PC-9 (cell line): Measurements from ENCODE around the gene LRFN4. TPM values are rescaled to one million over a fixed set of nuclear protein-coding genes. Genes with fewer than 3 reads are reported as not detected.

Experiments used
- Bru-seq: library from RNA; stranded (reverse); fragments of 400-500 nt; gene quantifications from one replicate; lab custom pipeline; 2021; lab: Mats Ljungman, UMichigan
- BruChase-seq, 2 experiments: library from RNA; stranded (reverse); fragments of 400-500 nt; gene quantifications; one replicate each; lab custom pipeline; 2021; lab: Mats Ljungman, UMichigan
- BruUV-seq: library from RNA; stranded (reverse); fragments of 400-500 nt; replicated peaks from 2 replicates; lab custom pipeline; 2021; lab: Mats Ljungman, UMichigan
- CTCF ChIA-PET: fragments of 300-600 bp; sonication (Branson Sonifier 250); formaldehyde crosslinking; loops from one replicate; lab custom pipeline; 2022; ENCODE audit warnings: antibody characterized with exemption; lab: Charles Lee
- POLR2A ChIA-PET: fragments of 300-600 bp; sonication (Branson Sonifier 250); formaldehyde crosslinking; loops from one replicate; lab custom pipeline; 2022; ENCODE audit warnings: antibody characterized with exemption; ENCODE audit not compliant: unreplicated experiment; lab: Charles Lee
- DNase-seq, 2 experiments: peaks; one replicate each; pipeline versions ENCODE4 v3.0.0 to v3.0.0-alpha.2; 2015 to 2022; ENCODE audit warnings: mixed read lengths in 1 of 2
- H2AFZ ChIP-seq: fragments of 200-600 bp; sonication (generic); 2 replicates; pipeline ENCODE4 v1.8.1; 2017; ENCODE audit warnings: antibody characterized with exemption
- H3F3A ChIP-seq: fragments of 200-600 bp; sonication (generic); 2 replicates; pipeline ENCODE4 v1.8.1; 2017; ENCODE audit warnings: antibody characterized with exemption, mild to moderate bottlenecking, low read depth; ENCODE audit not compliant: insufficient read depth
- H3K27ac ChIP-seq: fragments of 200-600 bp; sonication (generic); 2 replicates; pipeline ENCODE4 v1.6.1; 2016; ENCODE audit warnings: mixed run types
- H3K27me3 ChIP-seq: fragments of 200-600 bp; sonication (generic); 2 replicates; pipeline ENCODE4 v1.6.1; 2016; ENCODE audit warnings: low read depth, mixed run types; ENCODE audit not compliant: insufficient read depth
- H3K36me3 ChIP-seq: fragments of 200-600 bp; sonication (generic); 2 replicates; pipeline ENCODE4 v1.6.1; 2016; ENCODE audit warnings: low read depth, mixed run types
- H3K4me1 ChIP-seq: fragments of 200-600 bp; sonication (generic); replicated peaks from 2 replicates; pipeline ENCODE4 v1.6.1; 2016; ENCODE audit warnings: mixed run types; ENCODE audit not compliant: insufficient read depth
- H3K4me2 ChIP-seq: fragments of 200-600 bp; sonication (generic); 2 replicates; pipeline ENCODE4 v1.6.1; 2017; ENCODE audit warnings: mixed run types
- H3K4me3 ChIP-seq: fragments of 200-600 bp; sonication (generic); 2 replicates; pipeline ENCODE4 v1.6.1; 2016; ENCODE audit warnings: mixed run types
- H3K79me2 ChIP-seq: fragments of 200-600 bp; sonication (generic); 2 replicates; pipeline ENCODE4 v1.6.1; 2017; ENCODE audit warnings: low read depth, mixed run types
- H3K9me2 ChIP-seq: fragments of 200-600 bp; sonication (generic); 2 replicates; pipeline ENCODE4 v1.8.1; 2017; ENCODE audit warnings: mild to moderate bottlenecking; ENCODE audit not compliant: insufficient read depth
- H3K9me3 ChIP-seq: fragments of 200-600 bp; sonication (generic); 2 replicates; pipeline ENCODE4 v1.8.1; 2016; ENCODE audit warnings: low read depth; ENCODE audit not compliant: insufficient read depth
- H4K20me1 ChIP-seq: fragments of 200-600 bp; sonication (generic); 2 replicates; pipeline ENCODE4 v1.8.1; 2017; ENCODE audit not compliant: insufficient read depth
- EZH2 ChIP-seq: fragments of 200-600 bp; sonication (generic); IDR thresholded peaks from 2 replicates; pipeline ENCODE4 v1.8.0; 2017; ENCODE audit warnings: antibody characterized with exemption, low read depth
- intact Hi-C: fragments of 100-400 bp; cut with micrococcal nuclease; formaldehyde crosslinking; loops from one replicate; pipeline ENCODE4 v1.10.0; 2022; ENCODE audit not compliant: unreplicated experiment
- long read RNA-seq: library from polyadenylated mRNA; stranded (forward); transcript quantifications from one replicate; pipeline ENCODE4 v2.0.0, GENCODE V29; 2022
- total RNA-seq: library from RNA; stranded (reverse); gene quantifications from 2 replicates; pipeline ENCODE4 v1.2.3, GENCODE V29; 2021
- TF ChIP-seq, protein P1 (sequence below): fragments of 200-600 bp; sonication (generic); conservative IDR thresholded peaks from 2 replicates; pipeline ENCODE4 v1.6.1; 2017; ENCODE audit warnings: mixed run types, antibody characterized with exemption, mild to moderate bottlenecking, moderate library complexity

LRFN4 gene
- total RNA-seq, result 13.8 and 26.6 TPM in 2 replicates
- Bru-seq, nascent RNA, result percentile 41 among the genes with signal in this experiment
- percentile 52 among the genes with signal in this experiment for BruChase-seq, experiment 1, labeled RNA remaining after a 2-hour chase
- BruChase-seq, experiment 2, labeled RNA remaining after a 6-hour chase, result percentile 77 among the genes with signal in this experiment
- long read RNA-seq, transcript LRFN4-201 (2 exons, 2,431 nt), result major isoform, 14 of 21 reads
- long read RNA-seq, partial matches to known transcripts, result 1 of 21 reads
- long read RNA-seq, other reads (novel, unspliced or antisense), result 6 of 21 reads

- Histone ChIP-seq H3K4me1 (peaks cover 13% of the 10 kb centered on the region), H3K27me3 (no peaks in the 10 kb centered on the region), H4K20me1 (no peaks in the 10 kb centered on the region), H3K9me3 (no peaks in the 10 kb centered on the region), H3K36me3 (no peaks in the 10 kb centered on the region), H3K27ac (peak within 1 kb of the TSS; percentile 33), H3K4me2 (peak within 1 kb of the TSS; percentile 81), H3K4me3 (peak within 1 kb of the TSS; percentile 99), H3F3A (peaks cover 18% of the 10 kb centered on the region; the same call in 1 of the 2 replicates), H3K9me2 (no peaks in the 10 kb centered on the region), H2AFZ (peak within 1 kb of the TSS; percentile 85), H3K79me2 (0 out of 2 replicates have a peak, but pooled peaks cover 5% of the 10 kb centered on the region)
- ChIA-PET CTCF (interaction anchor here (0.6 to 1.2 kb wide), 5 partner anchors 10 to 461 kb away, joined by 3 to 9 read pairs (median 4); no protein-coding TSS in a partner anchor), POLR2A (interaction anchor here (0.6 to 1.0 kb wide), 8 partner anchors 10 to 782 kb away, joined by 3 to 18 read pairs (median 4); no protein-coding TSS in a partner anchor)
- intact Hi-C loops, result loop anchor here (1.0 kb wide), 2 partner anchors 27 to 94 kb away; no protein-coding TSS in a partner anchor
- BruUV-seq, result no TSS peak
- DNase-seq, result no peak
- TF ChIP-seq, protein P1, sequence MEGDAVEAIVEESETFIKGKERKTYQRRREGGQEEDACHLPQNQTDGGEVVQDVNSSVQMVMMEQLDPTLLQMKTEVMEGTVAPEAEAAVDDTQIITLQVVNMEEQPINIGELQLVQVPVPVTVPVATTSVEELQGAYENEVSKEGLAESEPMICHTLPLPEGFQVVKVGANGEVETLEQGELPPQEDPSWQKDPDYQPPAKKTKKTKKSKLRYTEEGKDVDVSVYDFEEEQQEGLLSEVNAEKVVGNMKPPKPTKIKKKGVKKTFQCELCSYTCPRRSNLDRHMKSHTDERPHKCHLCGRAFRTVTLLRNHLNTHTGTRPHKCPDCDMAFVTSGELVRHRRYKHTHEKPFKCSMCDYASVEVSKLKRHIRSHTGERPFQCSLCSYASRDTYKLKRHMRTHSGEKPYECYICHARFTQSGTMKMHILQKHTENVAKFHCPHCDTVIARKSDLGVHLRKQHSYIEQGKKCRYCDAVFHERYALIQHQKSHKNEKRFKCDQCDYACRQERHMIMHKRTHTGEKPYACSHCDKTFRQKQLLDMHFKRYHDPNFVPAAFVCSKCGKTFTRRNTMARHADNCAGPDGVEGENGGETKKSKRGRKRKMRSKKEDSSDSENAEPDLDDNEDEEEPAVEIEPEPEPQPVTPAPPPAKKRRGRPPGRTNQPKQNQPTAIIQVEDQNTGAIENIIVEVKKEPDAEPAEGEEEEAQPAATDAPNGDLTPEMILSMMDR, result no peak
These were observed at the start of gene LRFN4 for GRCh38 chr11:66856496-66857233. Gene LRFN4, plus strand, starts transcription at chr11:66857064. Its CDS starts 681 bp downstream, at chr11:66857745.

- CTCF ChIA-PET, result interaction anchor here (0.6 kb wide), 1 partner anchor 33 kb away, joined by 3 read pairs; no protein-coding TSS in a partner anchor
- Histone ChIP-seq H2AFZ (no peak overlapping the region), H4K20me1 (no peaks in the 10 kb centered on the region), H3K27me3 (no peaks in the 10 kb centered on the region), H3K36me3 (peaks cover 8% of the 10 kb centered on the region; the same call in 1 of the 2 replicates), H3K9me2 (no peaks in the 10 kb centered on the region), H3K79me2 (no peaks in the 10 kb centered on the region), H3K9me3 (no peaks in the 10 kb centered on the region), H3F3A (peaks cover 1% of the 10 kb centered on the region; the same call in 1 of the 2 replicates), H3K4me2 (no peak overlapping the region), H3K27ac (no peak overlapping the region), H3K4me3 (no peak overlapping the region), H3K4me1 (peaks cover 2% of the 10 kb centered on the region)
- no peak for DNase-seq
- intact Hi-C loops, result no loop called here
- no peak for TF ChIP-seq EZH2
- TF ChIP-seq, protein P1, result no peak
- BruUV-seq, result no TSS peak
- POLR2A ChIA-PET, result interaction anchor here (0.7 to 0.8 kb wide), 2 partner anchors 12 to 85 kb away, joined by 3 to 4 read pairs; no protein-coding TSS in a partner anchor
These were observed 47.3 kb upstream of the LRFN4 start for GRCh38 chr11:66809592-66809991.

- DNase-seq, result no peak
- no peaks in the 10 kb centered on the region for H3K9me3 ChIP-seq
- H3K27ac ChIP-seq, result no peak overlapping the region
- H3K79me2 ChIP-seq, result no peaks in the 10 kb centered on the region
- H3K4me3 ChIP-seq, result no peak overlapping the region
- CTCF ChIA-PET, result interaction anchor here (0.7 kb wide), 1 partner anchor 14 kb away, joined by 5 read pairs; no protein-coding TSS in a partner anchor
- POLR2A ChIA-PET, result interaction anchor here (0.7 kb wide), 1 partner anchor 218 kb away, joined by 6 read pairs; no protein-coding TSS in a partner anchor
- 0 out of 2 replicates have a peak, but pooled peaks cover 8% of the 10 kb centered on the region for H3K36me3 ChIP-seq
- peaks cover 12% of the 10 kb centered on the region for H3K4me1 ChIP-seq
- no peaks in the 10 kb centered on the region for H4K20me1 ChIP-seq
- H3F3A ChIP-seq, result peaks cover 11% of the 10 kb centered on the region
- no peak overlapping the region for H3K4me2 ChIP-seq
- no peaks in the 10 kb centered on the region for H3K27me3 ChIP-seq
- H3K9me2 ChIP-seq, result no peaks in the 10 kb centered on the region
- no peak overlapping the region for H2AFZ ChIP-seq
- intact Hi-C loops, result loop anchor here (10.0 kb wide), 1 partner anchor 56 kb away; no protein-coding TSS in a partner anchor
- TF ChIP-seq EZH2, result no peak
- TF ChIP-seq, protein P1, result no peak
- no TSS peak for BruUV-seq
These were observed 46.2 kb upstream of the LRFN4 start for GRCh38 chr11:66810576-66811185.
